Stimulated activated CD8-positive, alpha-beta memory T cell treated with anti-CD3 and anti-CD28 coated beads, Interleukin-7, amount 100 ng/mL, for 48 hours (primary cell): ENCODE data around the gene SLC25A13.

Source experiments
- DNase-seq, 2 donors: peaks; one replicate each; pipeline ENCODE4 v3.0.0-alpha.2; 2020; ENCODE audit warnings: low read depth in 1 of 2; ENCODE audit errors: extremely low read depth in 1 of 2

Gene SLC25A13

DNA sequence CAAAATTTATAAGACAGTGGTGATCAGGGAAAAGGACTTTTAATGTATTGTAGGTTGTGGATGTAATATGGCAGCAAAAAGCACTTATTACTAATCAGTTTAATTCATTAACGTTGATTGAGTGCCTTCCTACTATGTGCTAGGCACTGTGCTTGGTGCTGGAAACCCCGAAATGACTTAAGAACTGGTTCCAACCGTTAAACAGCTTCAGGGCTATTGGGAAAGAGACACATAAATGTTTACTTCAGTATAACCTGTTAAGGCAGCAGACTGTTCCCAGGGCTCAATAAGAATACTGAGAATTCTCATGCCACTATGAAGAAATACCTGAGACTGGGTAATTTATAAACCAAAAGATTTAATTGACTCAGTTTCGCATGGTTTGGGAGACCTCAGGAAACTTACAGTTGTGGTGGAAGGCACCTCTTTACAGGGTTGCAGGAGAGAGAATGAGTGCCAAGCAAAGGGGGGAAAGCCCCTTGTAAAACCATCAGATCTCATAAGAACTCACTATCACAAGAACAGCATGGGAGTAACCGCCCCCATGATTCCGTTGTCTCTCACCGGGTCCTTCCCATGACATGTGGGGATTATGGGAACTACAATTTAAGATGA is 1.1 kb upstream of the SLC25A13 start:
- no peak for DNase-seq

DNA sequence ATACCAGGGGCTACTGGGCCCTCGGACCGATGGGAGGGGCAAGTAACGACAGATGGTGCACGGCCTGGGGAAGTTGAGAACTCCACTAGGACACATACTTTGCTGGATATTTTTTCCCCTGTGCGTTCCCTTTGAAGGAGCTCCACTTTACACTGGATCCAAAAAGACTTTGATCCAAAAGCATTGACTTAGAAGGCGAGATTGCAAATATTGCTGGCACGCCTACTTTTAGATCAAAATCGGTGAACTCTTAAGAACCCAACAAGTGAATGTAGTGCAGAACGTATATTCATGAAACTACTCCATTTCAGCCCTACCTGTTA is 436 bp upstream of the SLC25A13 start:
- no peak for DNase-seq

DNA sequence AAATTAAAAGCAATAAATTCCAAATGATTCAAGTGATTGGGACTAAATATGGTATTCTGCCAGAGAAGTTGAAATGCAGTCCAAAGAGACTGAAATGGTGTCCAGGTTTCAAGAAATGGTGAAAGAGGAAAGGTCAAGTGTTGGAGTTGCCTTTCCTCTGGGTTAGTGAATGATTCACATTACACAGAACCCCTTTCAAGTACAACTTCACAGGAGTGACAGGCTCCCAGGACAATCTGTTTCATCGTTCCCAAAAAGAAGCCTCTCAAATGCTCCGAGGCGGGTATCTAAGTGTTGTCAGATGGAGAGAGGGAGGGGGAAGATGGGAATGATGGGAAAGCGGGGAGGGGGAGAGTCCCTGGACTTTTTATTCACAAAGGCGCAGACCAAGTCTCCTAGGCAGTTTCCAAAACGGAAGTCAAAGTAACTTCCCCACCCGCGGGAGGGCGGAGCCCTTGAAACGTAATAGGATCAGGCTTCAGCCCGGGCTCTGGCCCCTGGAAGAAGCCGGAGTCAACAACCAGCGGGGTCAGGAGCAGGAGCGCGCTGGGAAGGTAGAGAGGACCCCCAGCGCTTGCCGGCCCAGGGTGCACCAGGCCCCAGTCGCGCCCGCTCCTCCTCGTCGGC is 754 bp downstream of the SLC25A13 start:
- DNase-seq = peak; percentile 40 to 45

DNA sequence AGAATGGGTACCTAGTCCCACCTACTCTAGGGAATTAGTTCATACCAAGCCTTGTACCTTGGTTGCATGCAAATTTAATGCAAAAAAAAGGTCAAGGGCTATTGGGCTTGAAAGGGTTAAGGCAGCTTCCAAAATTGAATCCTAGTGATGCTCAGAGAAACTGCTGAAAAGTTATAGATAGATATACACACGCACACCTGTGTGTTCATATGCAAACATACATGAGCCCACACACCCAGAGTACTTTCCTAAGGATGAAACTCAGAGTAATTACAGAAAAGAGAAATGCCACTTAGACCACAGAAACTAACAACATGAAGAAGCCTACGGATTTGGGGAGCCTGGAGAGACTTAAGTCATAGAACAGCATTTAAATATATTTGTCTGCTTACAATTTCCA is 1.5 kb downstream of the SLC25A13 start:
- DNase-seq = no peak

DNA sequence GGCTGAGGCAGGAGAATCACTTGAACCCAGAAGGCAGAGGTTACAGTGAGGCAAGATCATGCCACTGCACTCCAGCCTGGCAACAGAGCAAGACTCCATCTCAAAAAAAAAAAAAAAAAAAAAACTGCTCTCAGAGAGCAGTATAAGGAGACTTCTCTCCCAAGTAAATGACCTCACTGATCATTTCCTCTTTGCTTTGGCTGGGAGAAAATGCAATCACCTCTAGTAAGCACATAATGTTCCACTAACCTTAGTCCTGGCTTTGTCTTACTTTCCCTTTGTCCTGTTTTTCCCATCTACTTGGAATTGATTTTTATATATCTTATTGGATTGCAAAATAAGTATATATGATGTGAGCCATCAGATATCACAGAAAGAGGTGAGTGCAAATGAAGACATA is 2.5 kb downstream of the SLC25A13 start:
- no peak for DNase-seq

DNA sequence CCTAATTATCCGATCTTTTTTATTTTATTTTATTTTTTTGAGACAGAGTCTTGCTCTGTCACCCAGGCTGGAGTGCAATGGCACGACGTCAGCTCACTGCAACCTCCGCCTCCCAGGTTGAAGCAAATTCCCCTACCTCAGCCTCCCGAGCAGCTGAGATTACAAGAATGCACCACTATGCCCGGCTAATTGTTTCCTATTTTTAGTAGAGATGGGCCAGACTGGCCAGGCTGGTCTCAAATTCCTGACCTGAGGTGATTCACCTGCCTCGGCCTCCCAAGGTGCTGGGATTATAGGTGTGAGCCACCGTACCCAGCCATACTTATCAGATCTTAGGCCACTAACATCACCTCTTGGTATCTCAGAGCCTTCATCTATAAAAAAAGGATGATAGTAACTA is 4.9 kb downstream of the SLC25A13 start:
- no peak for DNase-seq

DNA sequence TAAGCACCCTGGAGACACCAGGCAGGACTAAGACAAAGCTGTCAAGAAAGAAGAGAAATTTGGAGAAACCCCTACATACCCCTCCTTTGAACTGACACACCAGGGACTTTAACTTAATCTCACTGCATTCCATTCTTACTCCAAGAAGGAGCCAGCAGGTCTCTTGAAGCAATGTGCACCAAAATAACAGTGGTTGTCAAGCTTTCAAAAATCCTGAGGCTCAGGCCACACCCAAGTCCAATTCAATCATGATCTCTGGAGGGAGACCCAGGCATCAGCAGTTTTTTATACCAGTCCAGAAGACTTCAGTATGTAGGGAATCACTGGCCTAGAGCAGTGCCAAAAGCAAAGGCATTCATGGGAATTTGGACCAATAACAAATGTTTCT is 6.8 kb downstream of the SLC25A13 start:
- DNase-seq = no peak

DNA sequence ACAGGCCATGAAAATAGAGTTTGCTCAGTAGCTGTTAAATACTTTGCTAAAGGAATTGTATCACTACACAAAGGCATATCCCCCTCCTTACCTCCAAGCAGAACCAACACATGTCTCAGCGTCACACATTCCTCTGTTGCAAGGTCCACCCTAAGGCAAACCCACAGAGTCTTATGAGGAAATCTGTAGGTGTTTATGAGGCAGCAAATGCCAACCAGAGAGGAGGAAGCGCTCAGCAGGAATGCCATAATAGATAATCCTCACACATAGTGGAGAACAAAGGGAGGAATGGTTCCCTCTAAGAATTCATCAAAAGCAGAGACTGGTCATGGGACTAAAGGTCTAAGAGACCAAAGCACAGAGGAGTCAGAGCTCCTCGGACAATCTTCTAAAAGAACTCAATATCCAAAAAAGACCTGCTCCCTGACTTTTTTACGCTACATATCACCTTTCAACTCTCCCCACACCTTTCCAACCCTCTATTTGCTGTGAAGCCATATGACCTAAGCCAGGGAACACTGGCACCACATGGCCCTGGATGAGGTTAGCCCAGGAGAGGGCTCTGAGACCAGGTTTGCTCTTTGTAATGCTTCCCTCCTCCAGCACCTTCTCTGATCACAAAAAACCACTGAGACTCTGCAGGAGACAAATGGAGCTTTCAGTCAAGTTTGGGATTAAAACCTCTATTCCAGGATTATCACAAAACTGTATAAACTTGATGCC is 7.3 kb downstream of the SLC25A13 start:
- DNase-seq = no peak

DNA sequence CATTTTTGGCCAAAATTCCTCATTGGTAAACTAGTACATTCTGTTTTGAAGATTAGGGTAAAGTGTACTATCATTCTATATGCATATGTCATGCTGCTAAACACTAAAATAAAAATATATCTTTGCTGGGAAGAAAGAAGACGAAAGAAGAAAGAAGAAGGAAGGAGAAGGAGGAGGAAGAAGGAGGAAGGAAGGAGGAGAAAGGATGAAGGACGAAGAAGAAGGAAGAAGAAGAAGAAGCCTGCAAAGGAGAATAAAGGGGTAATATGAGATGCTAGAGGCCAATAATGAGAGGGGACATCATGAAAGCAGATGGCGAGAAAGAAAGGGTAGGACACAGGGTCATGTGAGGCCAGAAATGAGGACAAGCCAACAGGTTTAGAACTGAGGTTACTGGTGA is 8.0 kb downstream of the SLC25A13 start:
- no peak for DNase-seq

DNA sequence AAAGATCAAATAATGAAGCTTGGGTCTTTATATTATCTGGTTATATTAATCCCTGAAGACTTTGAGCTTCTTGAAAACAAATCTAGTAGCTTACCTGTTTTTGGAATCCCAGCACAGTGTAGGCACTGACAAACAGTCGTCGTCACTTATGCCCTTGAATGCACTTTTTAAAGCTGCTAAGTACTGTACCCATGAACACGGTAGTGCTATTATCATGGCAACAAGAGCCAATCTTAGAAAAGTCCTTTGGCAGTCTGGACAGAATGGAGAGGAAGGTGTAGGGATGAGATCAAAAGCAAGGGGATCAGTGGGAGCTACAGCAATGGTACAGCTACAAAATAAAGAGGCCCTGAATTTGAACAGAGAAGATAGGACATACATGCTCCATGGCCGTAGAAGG is 9.4 kb downstream of the SLC25A13 start:
- DNase-seq = no peak

DNA sequence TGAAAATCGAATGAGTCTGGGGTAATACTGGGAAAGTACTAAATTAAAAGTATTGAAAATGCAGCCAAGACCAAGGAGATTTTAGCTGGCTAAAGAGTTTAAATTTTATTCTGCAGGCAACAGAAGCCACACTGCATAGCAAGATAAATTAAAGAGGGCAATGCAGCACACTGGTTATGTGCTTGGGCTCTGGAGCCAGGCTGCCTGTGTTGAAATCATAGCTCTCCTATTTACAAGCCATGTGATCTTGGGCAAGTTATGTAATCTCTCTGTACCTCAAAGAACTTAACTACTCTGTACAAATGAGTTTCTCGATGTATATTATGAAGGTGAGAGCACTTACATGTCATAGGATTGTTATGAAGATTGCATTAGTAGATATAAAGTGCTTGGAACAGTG is 9.9 kb downstream of the SLC25A13 start:
- no peak for DNase-seq

DNA sequence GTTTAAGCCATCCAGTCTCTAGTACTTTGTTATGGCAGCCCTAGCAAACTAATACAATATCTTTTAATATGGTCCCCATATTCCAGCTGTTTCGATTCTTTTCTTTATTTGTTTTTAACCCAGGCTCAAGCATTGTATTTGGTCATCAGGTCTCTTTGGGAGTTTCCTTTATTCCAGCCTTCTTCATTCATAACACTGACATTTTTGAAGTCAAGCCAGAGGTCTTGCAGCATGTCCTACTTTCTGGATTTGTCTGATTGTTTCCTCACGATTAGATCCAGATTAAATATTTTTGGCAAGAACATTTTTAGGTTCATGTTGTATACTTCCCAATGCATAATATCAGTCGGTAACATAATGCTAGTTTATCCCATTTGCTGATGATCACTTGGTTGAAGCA is 11.8 kb downstream of the SLC25A13 start:
- no peak for DNase-seq

DNA sequence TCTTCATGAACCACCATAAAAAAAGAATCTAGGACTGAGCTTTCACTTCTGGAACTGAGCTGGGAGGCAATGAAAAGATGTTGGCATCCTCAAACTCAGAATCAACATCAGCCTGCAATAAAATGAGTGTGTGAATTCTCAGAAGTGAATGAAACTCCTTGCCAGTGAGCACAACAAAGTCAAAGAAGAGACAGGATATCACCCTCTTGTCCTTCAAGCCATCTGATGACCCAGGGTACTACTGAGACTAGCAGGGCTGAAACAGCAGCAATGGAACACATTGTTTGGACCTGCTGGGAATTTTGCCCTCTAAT is 13.0 kb downstream of the SLC25A13 start:
- no peak for DNase-seq

DNA sequence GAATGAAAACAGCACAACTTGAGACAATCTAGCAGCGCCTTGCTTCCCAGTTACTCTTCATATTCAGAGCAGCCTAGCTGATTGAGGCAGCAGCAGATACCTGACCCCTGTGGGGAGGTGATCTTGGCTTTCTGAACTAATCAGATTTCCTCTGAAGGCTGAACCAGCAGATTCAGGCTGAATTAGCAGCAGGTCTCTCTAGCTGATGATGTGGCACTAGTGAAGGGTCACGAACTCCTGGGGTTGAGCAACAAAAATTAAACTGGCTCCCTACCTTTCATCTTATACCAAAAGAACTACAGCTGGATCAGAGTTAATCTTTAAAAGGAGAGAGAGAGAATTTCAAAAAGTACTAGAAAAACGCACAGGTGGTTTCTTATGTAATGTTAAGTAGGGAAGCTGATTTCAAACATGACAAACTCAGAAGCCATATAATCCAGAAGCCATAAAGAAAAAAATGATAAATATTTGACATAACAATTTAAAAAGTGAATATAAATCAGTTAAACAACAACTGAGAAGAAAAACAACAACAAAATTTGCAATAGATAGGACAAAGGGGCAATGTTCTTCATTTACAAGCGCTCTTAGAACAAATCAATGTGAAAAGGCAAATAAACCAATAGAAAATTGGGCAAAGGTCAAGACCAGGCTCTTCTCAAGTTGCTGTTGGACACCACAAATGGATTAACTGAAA is 13.5 kb downstream of the SLC25A13 start:
- no peak for DNase-seq

DNA sequence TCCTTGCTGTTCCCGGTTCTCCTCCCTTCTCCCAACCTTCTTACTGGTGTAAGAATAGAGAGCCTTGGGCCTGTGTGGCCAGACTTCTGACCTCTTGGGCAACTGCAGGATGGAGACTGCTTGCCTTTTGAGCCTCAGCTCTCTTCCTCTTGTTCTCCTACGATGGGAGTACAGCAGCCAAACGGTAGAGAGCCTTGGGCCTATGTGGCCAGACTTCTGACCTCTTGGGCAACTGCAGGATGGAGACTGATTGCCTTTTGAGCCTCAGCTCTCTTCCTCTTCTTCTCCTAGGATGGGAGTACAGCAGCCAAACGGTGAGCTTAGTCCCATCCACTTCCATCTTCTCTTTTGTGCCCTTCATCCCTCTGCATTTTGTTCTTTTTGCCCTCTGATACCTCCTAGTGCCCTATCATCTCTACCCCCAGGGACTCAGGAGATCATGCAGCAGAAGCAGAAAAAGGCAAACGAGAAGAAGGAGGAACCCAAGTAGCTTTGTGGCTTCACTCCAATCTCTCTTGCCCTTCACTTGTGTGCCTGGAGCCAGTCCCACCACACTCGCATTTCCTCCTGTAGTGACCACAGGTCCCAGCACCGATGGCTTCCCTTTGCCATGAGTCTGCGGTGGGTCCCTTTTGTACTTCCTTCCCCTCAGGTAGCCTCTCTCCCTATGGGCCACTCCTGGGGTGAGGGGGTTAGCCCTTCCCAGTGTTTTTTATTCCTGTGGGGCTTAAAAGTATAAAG is 15.3 kb downstream of the SLC25A13 start:
- DNase-seq = no peak

DNA sequence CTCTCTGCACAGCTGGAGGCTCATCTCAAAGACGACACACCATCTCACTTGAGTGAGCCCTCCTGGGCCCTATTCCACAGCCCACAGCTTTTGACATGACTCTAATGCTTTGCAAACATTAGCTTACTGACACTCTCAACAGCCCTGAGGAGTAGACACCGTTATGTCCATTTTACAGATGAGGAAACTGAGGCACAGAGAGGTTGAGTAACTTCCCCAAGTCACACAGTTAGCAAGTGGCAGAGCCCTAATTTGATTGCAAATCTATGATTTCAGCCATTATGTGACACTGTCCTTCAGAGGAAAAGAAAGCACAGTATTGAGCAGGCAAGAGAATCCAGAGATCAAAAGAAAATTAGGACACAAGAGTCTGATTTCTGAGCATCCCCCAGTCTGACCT is 16.0 kb downstream of the SLC25A13 start:
- DNase-seq = no peak

DNA sequence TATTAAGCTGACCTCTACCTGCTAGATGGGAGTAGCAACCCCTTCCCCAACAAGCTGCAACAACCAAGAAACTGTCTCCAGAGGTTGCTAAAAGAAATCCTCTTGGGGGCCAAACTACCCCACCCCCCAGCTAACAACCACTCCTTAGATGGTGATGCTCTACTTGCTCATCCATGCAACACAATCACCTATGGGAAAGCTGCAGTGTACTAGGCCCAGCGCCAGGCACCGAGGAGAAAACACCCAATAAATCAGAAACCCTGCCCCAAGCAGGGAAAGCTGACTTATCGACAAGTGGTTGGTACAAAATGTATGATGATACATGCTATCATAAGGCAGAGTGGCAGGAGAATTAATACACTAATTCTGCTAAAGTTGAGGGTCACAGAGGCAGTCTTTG is 17.3 kb downstream of the SLC25A13 start:
- no peak for DNase-seq

DNA sequence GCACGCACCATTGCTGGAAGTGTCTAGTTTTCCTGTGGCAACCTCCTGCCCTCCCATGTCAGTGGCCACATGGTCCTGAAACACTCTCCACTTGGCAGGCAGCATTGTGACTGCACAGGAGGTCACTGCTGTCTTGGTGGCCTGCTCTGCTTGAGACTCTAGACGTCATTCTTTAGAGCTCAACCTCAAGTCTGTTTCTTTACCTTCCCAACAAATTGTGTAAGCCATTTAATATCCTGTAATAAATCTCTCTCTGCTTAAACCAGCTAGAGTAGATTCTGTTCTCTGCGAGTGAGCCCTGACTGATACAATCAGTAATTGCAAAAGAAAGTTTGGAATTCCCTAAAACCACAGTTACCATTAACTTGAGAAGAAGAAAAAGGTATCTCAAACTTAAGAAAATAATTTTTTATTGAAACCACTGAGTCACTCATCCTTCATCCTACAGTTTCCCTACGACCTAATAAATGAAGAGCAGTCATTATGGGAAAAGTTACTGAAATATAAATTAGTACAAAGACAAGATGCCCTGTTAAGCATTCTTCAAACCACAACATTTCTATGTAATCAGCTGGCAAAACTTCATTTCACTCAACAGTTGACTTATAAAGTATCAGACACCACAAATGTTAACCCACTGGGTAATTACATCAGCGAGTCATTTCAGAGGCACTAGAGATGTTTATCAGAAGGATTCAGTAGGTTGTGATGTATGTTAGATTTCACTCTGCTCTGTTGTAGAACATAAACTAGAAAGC is 18.0 kb downstream of the SLC25A13 start:
- no peak for DNase-seq

DNA sequence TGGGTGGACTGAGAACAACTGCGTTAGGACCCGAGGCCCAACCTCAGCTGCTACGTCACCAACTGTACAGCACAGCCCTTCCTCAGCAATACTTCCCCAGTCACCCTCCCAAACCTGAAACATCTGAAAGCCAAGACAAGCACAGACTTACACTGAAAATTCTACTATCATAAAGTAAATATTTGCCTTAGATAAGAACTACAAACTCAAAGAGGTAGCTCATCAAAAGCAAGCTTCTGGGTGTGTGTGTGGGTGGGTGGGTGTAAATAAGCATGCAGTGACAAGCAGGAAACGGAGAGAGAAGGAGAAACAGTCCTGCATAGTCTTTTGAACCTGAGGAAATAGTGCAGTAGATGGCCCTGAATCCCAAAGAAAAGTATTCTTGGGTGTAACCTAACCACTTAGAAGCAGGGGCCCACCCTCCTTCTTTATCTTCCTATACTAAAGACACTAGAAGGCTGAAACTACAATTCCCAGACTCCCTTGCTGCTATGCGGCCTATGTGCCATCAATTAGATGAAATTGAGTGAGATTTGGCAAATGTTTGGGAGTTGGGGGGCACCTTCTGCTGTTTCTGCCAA is 18.7 kb downstream of the SLC25A13 start:
- DNase-seq = no peak

DNA sequence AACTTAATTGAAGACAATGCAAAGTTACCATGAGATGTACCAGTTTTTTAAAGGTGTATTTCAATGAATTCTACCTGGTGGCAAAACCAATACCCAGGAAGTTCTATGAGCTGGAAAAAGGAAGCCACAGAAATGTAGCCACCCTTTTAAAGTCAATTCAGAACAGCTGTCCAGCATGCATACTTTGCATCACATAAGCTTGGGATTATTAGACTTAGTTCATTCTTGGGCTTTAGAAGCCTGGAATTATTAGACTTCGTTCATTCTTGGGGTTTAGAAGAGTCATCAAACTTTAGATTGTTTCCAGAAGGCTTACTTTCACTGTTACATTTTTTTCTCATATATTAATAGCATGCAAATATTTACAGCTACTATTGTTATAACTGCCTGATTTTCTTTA is 20.9 kb downstream of the SLC25A13 start:
- DNase-seq = no peak
